ENCODE data around the gene RCAN2.

DNA sequence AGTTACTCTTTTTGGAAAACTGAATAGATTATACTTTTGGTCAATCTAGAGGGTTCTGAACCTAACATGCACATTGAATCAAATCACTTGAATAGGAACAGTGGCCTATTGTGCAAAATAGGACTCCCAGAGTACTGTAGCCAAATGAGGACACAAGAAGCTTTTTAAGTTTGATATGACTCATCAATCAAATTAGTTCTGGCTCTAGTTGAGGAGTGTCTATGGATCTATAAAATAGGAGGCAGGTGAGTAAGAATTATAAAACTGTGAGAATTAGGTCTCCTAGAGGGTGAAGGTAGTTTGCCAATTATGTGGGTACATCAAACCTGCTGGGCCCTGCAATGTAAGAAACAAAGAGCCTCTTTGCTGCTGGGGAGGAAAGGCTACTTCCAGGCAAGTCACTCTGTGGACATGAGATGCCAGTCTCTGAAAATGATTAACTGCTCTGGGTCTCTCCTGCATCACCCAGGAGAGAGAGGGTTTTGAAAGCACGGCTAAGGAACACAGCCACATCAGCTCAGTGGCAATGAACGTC, 112.3 kb downstream of the RCAN2 start:
- no peak for TF ChIP-seq TAF1 (IDR thresholded peaks at IDR 0.05; ENCODE audit: borderline replicate concordance, insufficient read depth, low read length)
- no peak for TF ChIP-seq SIN3A (IDR thresholded peaks at IDR 0.05; ENCODE audit: borderline replicate concordance, insufficient read depth, low read length)

All from PFSK-1 (cell line).